Pancreas (tissue), 10 donors: ENCODE results near the gene MPV17L2. TPM values are rescaled to one million over a fixed set of nuclear protein-coding genes. Genes with fewer than 3 reads are reported as not detected.

Experiments
- ATAC-seq, 4 donors: fragments of 200-7000 bp; cut with Tn5 transposase; one replicate each; pipeline versions ENCODE4 v1.8.0 to v1.9.1; 2020; ENCODE audit warnings: mild to moderate bottlenecking in 4 of 4, moderate library complexity in 4 of 4
- DNase-seq, 6 donors: peaks; one replicate each; pipeline ENCODE4 v3.0.0-alpha.2; 2020
- FAIRE-seq: peaks from 2 replicates; lab custom pipeline; 2012; peaks lifted over from hg19 to GRCh38; lab: Jason Lieb, UNC
- H3K27ac ChIP-seq, 4 donors: fragments of 200-600 bp; sonication (generic); 1 replicate in 3 of 4; 2 replicates in 1 of 4; pipeline versions ENCODE4 v1.5.0 to v1.8.0; 2020
- H3K27me3 ChIP-seq, 4 donors: fragments of 200-600 bp; one replicate each; pipeline ENCODE4 v1.8.0; 2021
- H3K36me3 ChIP-seq, 3 donors: fragments of 200-600 bp; sonication (generic) in 1 of 3; one replicate each; pipeline versions ENCODE4 v1.5.0 to v1.8.0; 2020 to 2021
- H3K4me1 ChIP-seq, 3 donors: fragments of 200-600 bp; one replicate each; pipeline ENCODE4 v1.8.0; 2021
- H3K4me3 ChIP-seq, 4 donors: fragments of 200-600 bp; sonication (generic) in 2 of 4; one replicate each; pipeline versions ENCODE4 v1.5.0 to v1.8.0; 2020 to 2021
- H3K9me3 ChIP-seq, 4 donors: fragments of 200-600 bp; one replicate each; pipeline ENCODE4 v1.8.0; 2021
- CTCF ChIP-seq, 4 donors: fragments of 200-600 bp; sonication (generic) in 3 of 4; IDR thresholded peaks; one replicate each; pipeline versions ENCODE4 v1.5.0 to v1.8.0; 2021; ENCODE audit warnings: antibody characterized with exemption in 4 of 4
- WGBS, 2 donors: extraction: QIAGEN DNeasy Blood & Tissue Kit; methylation state at CpG; one replicate each; pipeline ENCODE4 v1.1.7; 2013; 5-methylcytosine and 5-hydroxymethylcytosine counted together
- intact Hi-C, 3 donors: fragments of 100-400 bp; cut with DNase I; formaldehyde crosslinking; loops; one replicate each; pipeline versions ENCODE4 v1.11.1 to v1.14.2; 2022
- polyA plus RNA-seq, 2 donors: library from polyadenylated mRNA; stranded (reverse); fragments of 200-250 nt; gene quantifications; one replicate each; pipeline ENCODE4 v1.2.3, GENCODE V29; 2013
- total RNA-seq, 6 donors: library from RNA; stranded (reverse); fragmentation: NEBNext Ultra II Directional in 4 of 6; extraction: Animal tissue kit (Norgen Biotek cat#: 25700) in 4 of 6; gene quantifications; one replicate each; pipeline versions ENCODE4 v1.2.1 to v1.2.4, GENCODE V29; 2021 to 2023
- donor health status: healthy with polysubstance abuse.
- donor health status: DM: no; HTN: no; CAD: no; lungs with moderate emphysema.
- donor health status: DM: no; HTN: no; CAD: no.
- donor health status: control.
- donor health status: control.
- donor health status: Bipolar disorder and iron deficiency.
- donor health status: DM: yes; HTN: yes; CAD: no.
- donor health status: DM: no; HTN: no; CAD: no.
- donor health status: DM: no; HTN: no; CAD: no.
- donor health status: DM: yes; HTN: yes; CAD: no.

MPV17L2 gene
- 1 to 10 TPM; 2.8 to 6.2 (median 4.0) TPM for total RNA-seq
- polyA plus RNA-seq, result 10 to 100 TPM in 1 of 2 donors, 1 to 10 TPM in 1; 9.9 to 10.4 TPM

GRCh38 chr19:18192673-18193387 lies at the start of gene MPV17L2:
Gene MPV17L2, plus strand, starts transcription at chr19:18193218. Its CDS starts 64 bp downstream, at chr19:18193282.
- intact Hi-C loops, result no loop called here
- WGBS, 2 donors, result 0% methylated on average over 73 to 74 of the region's 74 CpGs
- peak; percentile 90 to 95 (median 91) for ATAC-seq
- no peaks in the 10 kb centered on the region for H3K27me3 ChIP-seq
- no peak for TF ChIP-seq CTCF (IDR thresholded peaks at IDR 0.05)
- H3K4me3 ChIP-seq, result peak within 1 kb of the TSS; percentile 48 to 98 (median 66)
- DNase-seq, result peak; percentile 96 to 100 (median 99)
- peak within 1 kb of the TSS; percentile 89 to 98 (median 91) for H3K27ac ChIP-seq
- H3K4me1 ChIP-seq, result peaks cover 0 to 11% (median 9%) of the 10 kb centered on the region in 3 donors
- H3K9me3 ChIP-seq, result no peaks in the 10 kb centered on the region
- FAIRE-seq, result peak; percentile 99
- no peaks in the 10 kb centered on the region for H3K36me3 ChIP-seq

GRCh38 chr19:18143902-18144301 lies 49.1 kb upstream of the MPV17L2 start:
- no peak for FAIRE-seq

GRCh38 chr19:18144361-18144760 lies 48.7 kb upstream of the MPV17L2 start:
- FAIRE-seq (no peak), ATAC-seq (no peak), DNase-seq (peak in 1 of 6 donors; percentile 80)
- Histone ChIP-seq H3K9me3 (no peaks in the 10 kb centered on the region), H3K4me1 (no peaks in the 10 kb centered on the region), H3K27me3 (no peaks in the 10 kb centered on the region), H3K36me3 (peaks cover 0 to 67% (median 25%) of the 10 kb centered on the region in 3 donors), H3K4me3 (no peak overlapping the region), H3K27ac (no peak overlapping the region)
- intact Hi-C loops, result no loop called here
- WGBS, 2 donors, result 94 to 97% methylated on average over 16 of the region's 16 CpGs
- no peak for TF ChIP-seq CTCF (IDR thresholded peaks at IDR 0.05)

More at GRCh38 chr19:18143902-18144301, 49.1 kb upstream of the MPV17L2 start:
- H3K9me3 ChIP-seq, result no peaks in the 10 kb centered on the region
- WGBS, 2 donors, result 92 to 93% methylated on average over 3 of the region's 3 CpGs
- no peaks in the 10 kb centered on the region for H3K4me1 ChIP-seq
- H3K36me3 ChIP-seq, result peaks cover 0 to 72% (median 25%) of the 10 kb centered on the region in 3 donors
- no peak for TF ChIP-seq CTCF (IDR thresholded peaks at IDR 0.05)
- no peak overlapping the region for H3K27ac ChIP-seq
- no peak overlapping the region for H3K4me3 ChIP-seq
- intact Hi-C loops, result no loop called here
- no peaks in the 10 kb centered on the region for H3K27me3 ChIP-seq
- peak in 1 of 6 donors; percentile 9 for DNase-seq
- no peak for ATAC-seq

- TF ChIP-seq CTCF (IDR thresholded peaks at IDR 0.05), result no peak
- DNase-seq (peak in 1 of 6 donors; percentile 20), FAIRE-seq (no peak), ATAC-seq (no peak)
- H3K4me3 ChIP-seq, result no peak overlapping the region
- H3K27ac ChIP-seq, result no peak overlapping the region
- H3K4me1 ChIP-seq, result no peaks in the 10 kb centered on the region
- intact Hi-C loops, result no loop called here
- no peaks in the 10 kb centered on the region for H3K27me3 ChIP-seq
- WGBS, 2 donors, result 95 to 98% methylated on average over 28 of the region's 28 CpGs
- H3K9me3 ChIP-seq, result no peaks in the 10 kb centered on the region
- H3K36me3 ChIP-seq, result peaks cover 0 to 66% (median 25%) of the 10 kb centered on the region in 3 donors
Measured at GRCh38 chr19:18144906-18145305, 48.1 kb upstream of the MPV17L2 start.
